Measurements from ENCODE around the gene SLC35E2B.
"Not testable (repeated sequence)": the region's sequence is repeated elsewhere in the genome, so short reads cannot be mapped to it uniquely, and the experiment has no call there.

GRCh38 chr1:1726088-1726487, 33.5 kb upstream of the SLC35E2B start:
- TF ChIP-seq POLR2A, CTCF (IDR thresholded peaks at IDR 0.05): not testable (repeated sequence)

Data from heart left ventricle (tissue), 13 donors.